Measurements from ENCODE around the gene RGS11. TPM values are rescaled to one million over a fixed set of nuclear protein-coding genes. Genes with fewer than 3 reads are reported as not detected.

Gene RGS11
- total RNA-seq, 2 experiments from 2014 or later, result not detected

DNA sequence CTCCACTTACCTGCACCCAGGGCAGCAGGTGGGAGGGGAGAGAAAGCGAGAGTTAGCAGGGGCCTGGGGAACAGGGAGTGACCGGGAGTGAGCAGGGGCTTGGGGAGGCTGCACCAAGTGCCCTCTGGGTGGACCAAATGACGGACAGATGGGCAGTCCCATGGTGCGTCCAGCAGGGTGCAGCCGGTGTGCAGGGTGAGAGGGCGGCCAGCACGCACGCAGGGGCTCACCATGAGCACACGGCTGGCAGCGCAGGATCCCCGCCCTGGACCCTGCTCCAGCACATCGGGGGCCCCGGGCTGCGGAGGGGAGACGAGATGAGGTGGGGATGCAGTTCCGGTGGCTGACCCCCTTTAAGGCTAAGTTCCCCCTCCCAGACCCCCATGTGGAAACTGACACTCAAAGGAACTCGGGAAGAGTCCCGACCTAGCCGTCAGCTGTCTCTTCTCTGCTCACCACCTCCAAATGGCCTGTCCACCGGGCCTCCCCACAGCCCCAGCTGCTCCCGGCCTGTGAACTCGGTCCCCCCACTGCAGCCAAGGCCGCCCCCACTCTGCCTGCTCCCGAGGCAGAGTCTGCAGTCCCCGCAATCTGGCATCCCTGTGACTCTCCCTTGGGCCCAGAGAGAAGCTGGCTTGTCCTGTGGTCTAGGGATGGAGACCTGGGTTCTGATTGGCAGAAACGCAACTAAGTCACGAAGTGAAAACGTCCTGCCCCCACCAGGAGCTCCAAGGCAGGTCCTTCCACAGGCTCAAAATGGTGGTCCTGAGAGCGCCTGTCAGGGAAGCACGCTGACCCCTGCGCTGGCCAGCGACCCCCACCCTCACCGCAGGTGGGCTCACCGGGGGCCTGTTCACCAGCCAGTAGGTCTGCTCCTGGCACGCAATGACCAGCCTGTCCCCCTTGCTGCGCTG, 2.9 kb downstream of the RGS11 start:
- intact Hi-C loops (cut with micrococcal nuclease; ENCODE audit: unreplicated experiment), result no loop called here
- no peaks in the 10 kb centered on the region for H3K36me3 ChIP-seq (ENCODE audit: insufficient read depth, low read length)
- BruUV-seq (replicated peaks), result no TSS peak
- H3K9me3 ChIP-seq (ENCODE audit: low read length), result no peaks in the 10 kb centered on the region
- H3K4me2 ChIP-seq (ENCODE audit: low read length), result no peak overlapping the region
- ChIA-PET POLR2A (no interaction called here), CTCF (ENCODE audit: unreplicated experiment) (no interaction called here)
- DNase-seq (ENCODE audit: low spot score), result no peak
- TF ChIP-seq, protein P1, sequence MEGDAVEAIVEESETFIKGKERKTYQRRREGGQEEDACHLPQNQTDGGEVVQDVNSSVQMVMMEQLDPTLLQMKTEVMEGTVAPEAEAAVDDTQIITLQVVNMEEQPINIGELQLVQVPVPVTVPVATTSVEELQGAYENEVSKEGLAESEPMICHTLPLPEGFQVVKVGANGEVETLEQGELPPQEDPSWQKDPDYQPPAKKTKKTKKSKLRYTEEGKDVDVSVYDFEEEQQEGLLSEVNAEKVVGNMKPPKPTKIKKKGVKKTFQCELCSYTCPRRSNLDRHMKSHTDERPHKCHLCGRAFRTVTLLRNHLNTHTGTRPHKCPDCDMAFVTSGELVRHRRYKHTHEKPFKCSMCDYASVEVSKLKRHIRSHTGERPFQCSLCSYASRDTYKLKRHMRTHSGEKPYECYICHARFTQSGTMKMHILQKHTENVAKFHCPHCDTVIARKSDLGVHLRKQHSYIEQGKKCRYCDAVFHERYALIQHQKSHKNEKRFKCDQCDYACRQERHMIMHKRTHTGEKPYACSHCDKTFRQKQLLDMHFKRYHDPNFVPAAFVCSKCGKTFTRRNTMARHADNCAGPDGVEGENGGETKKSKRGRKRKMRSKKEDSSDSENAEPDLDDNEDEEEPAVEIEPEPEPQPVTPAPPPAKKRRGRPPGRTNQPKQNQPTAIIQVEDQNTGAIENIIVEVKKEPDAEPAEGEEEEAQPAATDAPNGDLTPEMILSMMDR (conservative IDR thresholded peaks at IDR 0.05; ENCODE audit: low read length), result no peak
- no peak for TF ChIP-seq EZH2phosphoT487 (IDR thresholded peaks at IDR 0.05; ENCODE audit: borderline replicate concordance, low read depth, low read length)
- no peaks in the 10 kb centered on the region for H3K9me2 ChIP-seq (ENCODE audit: insufficient read depth, low read length)
- no peak overlapping the region for H3K27ac ChIP-seq (ENCODE audit: low read depth, low read length, poor library complexity, severe bottlenecking)
- H2AFZ ChIP-seq (ENCODE audit: low read length), result no peak overlapping the region
- H4K20me1 ChIP-seq (ENCODE audit: insufficient read depth, low read length), result no peaks in the 10 kb centered on the region
- no peaks in the 10 kb centered on the region for H3K4me1 ChIP-seq (ENCODE audit: insufficient read depth, low read length, poor library complexity, severe bottlenecking)
- H3K4me3 ChIP-seq (ENCODE audit: low read depth, low read length, poor library complexity, severe bottlenecking), result no peak overlapping the region
- no peaks in the 10 kb centered on the region for H3K79me2 ChIP-seq (ENCODE audit: insufficient read depth, low read depth, low read length)

DNA sequence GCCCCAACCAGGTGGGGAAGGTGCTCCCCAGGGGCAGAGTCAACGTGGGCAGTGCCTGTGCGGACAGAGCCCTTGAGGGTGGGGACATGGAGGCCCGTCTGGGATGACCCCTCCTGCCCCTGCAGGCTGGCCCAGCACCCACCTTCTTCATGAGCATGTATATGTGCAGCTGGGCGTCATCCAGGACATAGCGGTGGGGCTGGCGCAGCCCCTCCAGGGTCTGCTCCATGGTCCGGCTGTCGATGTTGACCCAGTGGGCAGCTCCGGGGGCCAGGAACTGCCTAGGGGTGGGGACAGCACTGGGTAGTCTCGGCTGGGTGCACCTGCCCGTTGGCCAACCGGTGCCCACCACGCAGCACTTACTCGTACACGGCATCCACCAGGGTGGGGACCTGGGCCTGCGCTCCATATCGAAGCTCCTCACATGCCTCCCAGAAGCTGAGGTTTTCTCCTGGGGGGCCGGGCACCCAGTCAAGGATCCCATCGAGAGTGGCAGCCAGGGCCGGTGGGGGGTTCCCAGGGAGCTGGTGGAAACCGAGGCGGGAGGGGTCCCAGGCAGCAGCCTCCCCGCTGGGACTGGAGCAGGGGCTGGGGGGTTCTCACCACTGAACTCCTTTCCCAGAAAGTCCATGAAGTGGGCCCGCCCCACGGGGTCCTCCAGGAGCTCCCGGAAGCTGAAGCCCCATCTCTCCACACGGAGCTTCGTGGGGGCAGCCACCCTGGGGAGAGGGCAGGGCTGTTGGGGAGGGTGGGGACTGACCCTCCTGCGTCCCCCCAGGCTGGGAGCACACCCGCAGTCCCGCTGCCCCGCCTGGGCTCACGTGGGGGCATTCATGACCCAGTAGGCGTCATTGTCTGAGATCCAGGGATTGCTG, 5.1 kb downstream of the RGS11 start:
- no TSS peak for BruUV-seq (replicated peaks)
- H3K27ac ChIP-seq (ENCODE audit: low read depth, low read length, poor library complexity, severe bottlenecking), result no peak overlapping the region
- ChIA-PET CTCF (ENCODE audit: unreplicated experiment) (no interaction called here), POLR2A (no interaction called here)
- no peaks in the 10 kb centered on the region for H3K4me1 ChIP-seq (ENCODE audit: insufficient read depth, low read length, poor library complexity, severe bottlenecking)
- DNase-seq (ENCODE audit: low spot score), result no peak
- H3K9me2 ChIP-seq (ENCODE audit: insufficient read depth, low read length), result no peaks in the 10 kb centered on the region
- H3K9me3 ChIP-seq (ENCODE audit: low read length), result no peaks in the 10 kb centered on the region
- intact Hi-C loops (cut with micrococcal nuclease; ENCODE audit: unreplicated experiment), result no loop called here
- H3K36me3 ChIP-seq (ENCODE audit: insufficient read depth, low read length), result no peaks in the 10 kb centered on the region
- H2AFZ ChIP-seq (ENCODE audit: low read length), result no peak overlapping the region
- H3K4me3 ChIP-seq (ENCODE audit: low read depth, low read length, poor library complexity, severe bottlenecking), result no peak overlapping the region
- H3K79me2 ChIP-seq (ENCODE audit: insufficient read depth, low read depth, low read length), result no peaks in the 10 kb centered on the region
- no peak overlapping the region for H3K4me2 ChIP-seq (ENCODE audit: low read length)
- no peaks in the 10 kb centered on the region for H4K20me1 ChIP-seq (ENCODE audit: insufficient read depth, low read length)
- no peak for TF ChIP-seq EZH2phosphoT487 (IDR thresholded peaks at IDR 0.05; ENCODE audit: borderline replicate concordance, low read depth, low read length)
- TF ChIP-seq, protein P1 (conservative IDR thresholded peaks at IDR 0.05; ENCODE audit: low read length), result no peak
